Mesenchymal stem cell (in vitro differentiated cells and primary cell): ENCODE measurements around the gene QSOX1.
A peak's percentile ranks its signal among the peaks of the same experiment; 100 is the strongest.

Experiments used
- DNase-seq: peaks from one replicate; pipeline ENCODE4 v3.0.0-alpha.2; 2013
- H2AFZ ChIP-seq: one replicate; pipeline ENCODE4 v1.6.1; 2013; ENCODE audit warnings: low read depth, mild to moderate bottlenecking, control low read depth, inconsistent platforms, low read length, moderate library complexity
- H2AK5ac ChIP-seq: 2 replicates; pipeline ENCODE4 v1.6.1; 2013; ENCODE audit warnings: low read length, moderate library complexity, mild to moderate bottlenecking, inconsistent platforms; ENCODE audit not compliant: severe bottlenecking
- H2BK120ac ChIP-seq: one replicate; pipeline ENCODE4 v1.6.1; 2013; ENCODE audit warnings: low read depth, mild to moderate bottlenecking, inconsistent platforms, low read length, moderate library complexity
- H2BK12ac ChIP-seq, 2 experiments: one replicate each; pipeline ENCODE4 v1.6.1; 2013; ENCODE audit warnings: inconsistent platforms in 2 of 2, low read length in 2 of 2, mild to moderate bottlenecking in 2 of 2, moderate library complexity in 2 of 2, control low read depth in 1 of 2
- H2BK15ac ChIP-seq: one replicate; pipeline ENCODE4 v1.6.1; 2013; ENCODE audit warnings: mild to moderate bottlenecking, low read depth, inconsistent platforms; ENCODE audit not compliant: poor library complexity, severe bottlenecking
- H2BK5ac ChIP-seq: 2 replicates; pipeline ENCODE4 v1.6.1; 2013; ENCODE audit warnings: low read depth, mild to moderate bottlenecking, low read length, control low read depth, inconsistent platforms; ENCODE audit not compliant: poor library complexity, severe bottlenecking
- H3K14ac ChIP-seq, 2 experiments: one replicate each; pipeline ENCODE4 v1.6.1; 2013; ENCODE audit warnings: inconsistent platforms in 2 of 2, low read length in 2 of 2, control low read depth in 1 of 2, mild to moderate bottlenecking in 1 of 2, moderate library complexity in 1 of 2
- H3K18ac ChIP-seq, 2 experiments: one replicate each; pipeline ENCODE4 v1.6.1; 2013; ENCODE audit warnings: inconsistent platforms in 2 of 2, low read length in 2 of 2, control low read depth in 1 of 2, low read depth in 1 of 2, mild to moderate bottlenecking in 1 of 2
- H3K23ac ChIP-seq, 2 experiments: one replicate each; pipeline ENCODE4 v1.6.1; 2013; ENCODE audit warnings: inconsistent platforms in 2 of 2, low read length in 2 of 2, mild to moderate bottlenecking in 2 of 2, moderate library complexity in 2 of 2, control low read depth in 1 of 2
- H3K27ac ChIP-seq: 2 replicates; pipeline ENCODE4 v1.5.1; 2013; ENCODE audit warnings: mild to moderate bottlenecking, moderate library complexity, low read length, control low read depth, inconsistent platforms; ENCODE audit not compliant: poor library complexity, severe bottlenecking
- H3K27me3 ChIP-seq, 2 experiments: 2 replicates each; pipeline versions ENCODE4 v1.6.1 to v1.7.0; 2013; ENCODE audit warnings: low read length in 2 of 2, mild to moderate bottlenecking in 2 of 2, moderate library complexity in 2 of 2, control low read depth in 1 of 2, inconsistent platforms in 1 of 2; ENCODE audit not compliant: control insufficient read depth in 1 of 2, insufficient read depth in 1 of 2
- H3K36me3 ChIP-seq, 2 experiments: 2 replicates each; pipeline versions ENCODE4 v1.6.1 to v1.7.0; 2013; ENCODE audit warnings: low read length in 2 of 2, control low read depth in 1 of 2, inconsistent platforms in 1 of 2, low read depth in 1 of 2, mild to moderate bottlenecking in 1 of 2; ENCODE audit not compliant: insufficient read depth in 2 of 2, control insufficient read depth in 1 of 2
- H3K4ac ChIP-seq, 2 experiments: one replicate each; pipeline ENCODE4 v1.6.1; 2013; ENCODE audit warnings: inconsistent platforms in 2 of 2, low read length in 2 of 2, mild to moderate bottlenecking in 2 of 2, moderate library complexity in 2 of 2, control low read depth in 1 of 2, low read depth in 1 of 2
- H3K4me1 ChIP-seq: 2 replicates; pipeline ENCODE4 v1.6.1; 2013; ENCODE audit warnings: low read depth, low read length, control low read depth; ENCODE audit not compliant: control insufficient read depth, insufficient read depth
- H3K4me2 ChIP-seq: 2 replicates; pipeline ENCODE4 v1.6.1; 2013; ENCODE audit warnings: low read length, mild to moderate bottlenecking, inconsistent platforms; ENCODE audit not compliant: poor library complexity, severe bottlenecking
- H3K4me3 ChIP-seq, 2 experiments: 2 replicates each; pipeline versions ENCODE4 v1.5.1 to v1.7.0; 2013; ENCODE audit warnings: low read length in 2 of 2, mild to moderate bottlenecking in 2 of 2, control low read depth in 1 of 2, low read depth in 1 of 2; ENCODE audit not compliant: insufficient read depth in 1 of 2
- H3K79me1 ChIP-seq: replicated peaks from 2 replicates; pipeline ENCODE4 v1.6.1; 2013; ENCODE audit warnings: mild to moderate bottlenecking, control low read depth, low read length, inconsistent platforms; ENCODE audit not compliant: poor library complexity, severe bottlenecking
- H3K9ac ChIP-seq: 2 replicates; pipeline ENCODE4 v1.7.0; 2013; ENCODE audit warnings: mild to moderate bottlenecking, low read length, moderate library complexity
- H3K9me3 ChIP-seq: 2 replicates; pipeline ENCODE4 v1.7.0; 2013; ENCODE audit warnings: mild to moderate bottlenecking, low read length; ENCODE audit not compliant: control insufficient read depth
- H4K8ac ChIP-seq: one replicate; pipeline ENCODE4 v1.6.1; 2013; ENCODE audit warnings: inconsistent platforms, mild to moderate bottlenecking, low read length, moderate library complexity
- H4K91ac ChIP-seq: one replicate; pipeline ENCODE4 v1.6.1; 2013; ENCODE audit warnings: mild to moderate bottlenecking, low read length, inconsistent platforms
- WGBS: methylation state at CpG from one replicate; pipeline ENCODE4 v1.1.7; 2013; ENCODE audit warnings: mixed read lengths; 5-methylcytosine and 5-hydroxymethylcytosine counted together

Gene QSOX1

DNA sequence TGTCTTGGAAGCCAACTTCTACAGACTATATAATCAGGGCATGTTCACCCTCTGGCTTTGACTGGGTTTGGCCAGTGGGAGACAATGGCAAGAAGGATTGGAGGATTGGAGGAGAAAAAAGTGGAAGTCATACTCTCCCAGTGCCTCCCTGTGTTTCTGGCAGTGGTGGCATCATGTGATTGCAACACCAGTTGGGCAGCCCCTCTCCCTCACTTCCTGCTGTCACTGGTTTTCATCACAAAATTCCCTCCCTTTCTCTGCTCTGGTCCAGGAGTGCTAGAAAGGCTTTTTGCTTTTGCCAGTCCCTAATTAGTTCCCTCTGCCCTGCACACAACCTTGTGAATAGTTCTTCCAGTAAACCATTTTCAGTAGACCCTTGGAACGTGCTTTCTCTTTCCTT, 3.7 kb upstream of the QSOX1 start:
- H3K9ac ChIP-seq = no peak overlapping the region
- peak overlapping the region; percentile 23 for H2AK5ac ChIP-seq
- no peaks in the 10 kb centered on the region for H3K27me3 ChIP-seq
- H3K18ac ChIP-seq = peak overlapping the region; percentile 3 to 30
- H3K4me1 ChIP-seq = peaks cover 10% of the 10 kb centered on the region
- peak; percentile 51 for DNase-seq
- H3K14ac ChIP-seq = no peak overlapping the region
- 78% methylated on average over 1 of the region's 1 CpG for WGBS
- H3K79me1 ChIP-seq = peaks cover 6% of the 10 kb centered on the region
- H3K27ac ChIP-seq = peak overlapping the region; percentile 30
- H3K9me3 ChIP-seq = no peaks in the 10 kb centered on the region
- H3K4me3 ChIP-seq = no peak overlapping the region
- H3K4ac ChIP-seq = peak overlapping the region; percentile 31 to 74
- no peak overlapping the region for H2BK5ac ChIP-seq
- H2AFZ ChIP-seq = no peak overlapping the region
- H3K4me2 ChIP-seq = no peak overlapping the region
- peak overlapping the region; percentile 13 for H2BK15ac ChIP-seq
- peak overlapping the region; percentile 73 for H4K8ac ChIP-seq
- no peak overlapping the region for H2BK120ac ChIP-seq
- H2BK12ac ChIP-seq = peak overlapping the region; percentile 24 to 55
- no peak overlapping the region for H4K91ac ChIP-seq
- H3K23ac ChIP-seq = no peak overlapping the region
- H3K36me3 ChIP-seq = no peaks in the 10 kb centered on the region

GRCh38 chr1:180151508-180151907, 3.2 kb upstream of the QSOX1 start:
- no peak overlapping the region for H2BK120ac ChIP-seq
- peaks cover 6% of the 10 kb centered on the region for H3K79me1 ChIP-seq
- H3K27ac ChIP-seq = peak overlapping the region; percentile 41
- H3K4me3 ChIP-seq = no peak overlapping the region
- H3K23ac ChIP-seq = no peak overlapping the region
- no peak overlapping the region for H2BK5ac ChIP-seq
- H3K9ac ChIP-seq = no peak overlapping the region
- H3K36me3 ChIP-seq = no peaks in the 10 kb centered on the region
- H3K4me2 ChIP-seq = no peak overlapping the region
- H4K91ac ChIP-seq = no peak overlapping the region
- peaks cover 12% of the 10 kb centered on the region for H3K4me1 ChIP-seq
- H3K14ac ChIP-seq = no peak overlapping the region
- H3K4ac ChIP-seq = peak overlapping the region in 1 of 2 experiments; percentile 21
- no peaks in the 10 kb centered on the region for H3K27me3 ChIP-seq
- DNase-seq = peak; percentile 53
- H2BK12ac ChIP-seq = no peak overlapping the region
- no peaks in the 10 kb centered on the region for H3K9me3 ChIP-seq
- no peak overlapping the region for H2AFZ ChIP-seq
- H2AK5ac ChIP-seq = peak overlapping the region; percentile 31
- no peak overlapping the region for H4K8ac ChIP-seq
- 0% methylated on average over 1 of the region's 3 CpGs for WGBS
- H2BK15ac ChIP-seq = no peak overlapping the region
- H3K18ac ChIP-seq = no peak overlapping the region

- no peak overlapping the region for H3K9ac ChIP-seq
- no peak for DNase-seq
- no peak overlapping the region for H3K18ac ChIP-seq
- H2AFZ ChIP-seq = no peak overlapping the region
- H3K36me3 ChIP-seq = no peaks in the 10 kb centered on the region
- no peak overlapping the region for H2BK120ac ChIP-seq
- H2AK5ac ChIP-seq = peak overlapping the region; percentile 47
- no peak overlapping the region for H3K27ac ChIP-seq
- H3K4me1 ChIP-seq = peaks cover 19% of the 10 kb centered on the region
- H3K27me3 ChIP-seq = no peaks in the 10 kb centered on the region
- H3K79me1 ChIP-seq = peaks cover 6% of the 10 kb centered on the region
- WGBS = 98% methylated on average over 6 of the region's 6 CpGs
- no peak overlapping the region for H4K91ac ChIP-seq
- H3K14ac ChIP-seq = no peak overlapping the region
- peak overlapping the region in 1 of 2 experiments; percentile 60 for H3K4ac ChIP-seq
- peak overlapping the region in 1 of 2 experiments; percentile 49 for H3K23ac ChIP-seq
- no peaks in the 10 kb centered on the region for H3K9me3 ChIP-seq
- H2BK5ac ChIP-seq = no peak overlapping the region
- H2BK12ac ChIP-seq = no peak overlapping the region
- H3K4me3 ChIP-seq = no peak overlapping the region
- H4K8ac ChIP-seq = no peak overlapping the region
- no peak overlapping the region for H3K4me2 ChIP-seq
- no peak overlapping the region for H2BK15ac ChIP-seq
Observed at GRCh38 chr1:180152588-180152987, 2.1 kb upstream of the QSOX1 start.

DNA sequence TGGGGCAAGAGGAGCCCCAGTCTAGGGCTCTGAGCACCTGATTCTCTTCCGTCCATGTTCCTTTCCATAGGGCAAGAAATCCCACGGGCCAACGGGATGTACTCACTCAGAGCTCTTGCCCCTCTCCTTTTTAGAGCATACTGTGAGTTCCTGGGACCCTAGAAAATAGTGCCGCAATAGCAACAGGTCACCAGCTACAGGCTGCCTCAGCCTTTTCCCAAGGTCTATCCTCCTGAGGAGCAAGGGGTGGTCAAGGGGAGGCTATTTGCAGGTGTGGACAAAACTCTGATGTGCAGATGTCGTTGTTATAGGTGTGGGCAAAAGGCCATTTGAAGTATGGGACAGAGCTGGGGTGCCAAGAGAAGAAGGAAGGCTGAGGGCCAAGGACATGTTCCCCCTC, 1.6 kb upstream of the QSOX1 start:
- no peak overlapping the region for H3K9ac ChIP-seq
- no peak overlapping the region for H2BK15ac ChIP-seq
- H3K36me3 ChIP-seq = peaks cover 0 to under 1% of the 10 kb centered on the region in 2 experiments
- H3K4ac ChIP-seq = peak overlapping the region in 1 of 2 experiments; percentile 19
- H2AFZ ChIP-seq = no peak overlapping the region
- H3K18ac ChIP-seq = no peak overlapping the region
- H3K4me3 ChIP-seq = no peak overlapping the region
- no peaks in the 10 kb centered on the region for H3K27me3 ChIP-seq
- H4K8ac ChIP-seq = peak overlapping the region; percentile 4
- H4K91ac ChIP-seq = no peak overlapping the region
- H2BK120ac ChIP-seq = peak overlapping the region; percentile 55
- no peak overlapping the region for H3K14ac ChIP-seq
- peaks cover 19% of the 10 kb centered on the region for H3K4me1 ChIP-seq
- peak overlapping the region; percentile 14 to 58 for H2BK12ac ChIP-seq
- H3K9me3 ChIP-seq = no peaks in the 10 kb centered on the region
- no peak overlapping the region for H3K4me2 ChIP-seq
- peaks cover 9% of the 10 kb centered on the region for H3K79me1 ChIP-seq
- DNase-seq = no peak
- H2AK5ac ChIP-seq = peak overlapping the region; percentile 47
- WGBS = 89% methylated on average over 5 of the region's 5 CpGs
- no peak overlapping the region for H3K27ac ChIP-seq
- no peak overlapping the region for H3K23ac ChIP-seq
- H2BK5ac ChIP-seq = no peak overlapping the region
